Measurements from ENCODE around the gene CRYBA1. TPM values are rescaled to one million over a fixed set of nuclear protein-coding genes. Genes with fewer than 3 reads are reported as not detected.

Gene CRYBA1
- polyA plus RNA-seq, 1 donor (not counting 4 experiments of a cell fraction or from before 2014, with no cell fraction given): not detected

DNA sequence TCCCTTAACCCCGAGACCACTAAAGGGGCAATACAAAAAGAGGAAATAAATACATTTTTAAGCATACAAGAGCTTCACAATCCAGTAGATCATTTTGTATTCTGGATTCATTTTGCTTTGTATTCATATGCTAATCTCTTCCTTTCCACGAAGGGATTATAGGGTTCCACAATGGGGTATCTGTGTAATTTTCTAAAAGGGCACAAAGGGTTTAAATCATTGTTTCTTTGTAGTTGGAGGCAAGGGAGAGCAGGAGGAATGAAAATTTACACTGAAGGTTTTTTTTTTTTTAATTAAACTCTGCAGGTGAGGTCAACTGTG lies 47.9 kb downstream of the CRYBA1 start:
- TF ChIP-seq CTCF (optimal IDR thresholded peaks at IDR 0.05 in 1 of 3, IDR thresholded peaks at IDR 0.05 in 1 of 3, conservative IDR thresholded peaks at IDR 0.05 in 1 of 3; ENCODE audit: extremely low read depth in 1 of 3, insufficient read depth in 2 of 3, low read length in 3 of 3) (no peak), EZH2 (IDR thresholded peaks at IDR 0.05; ENCODE audit: low read length) (no peak)
- no peak for FAIRE-seq
- dilution Hi-C loops (cut with MboI; ENCODE audit: extremely low pct_ligation_motif_present, low sequenced_read_pairs): no loop called here

DNA sequence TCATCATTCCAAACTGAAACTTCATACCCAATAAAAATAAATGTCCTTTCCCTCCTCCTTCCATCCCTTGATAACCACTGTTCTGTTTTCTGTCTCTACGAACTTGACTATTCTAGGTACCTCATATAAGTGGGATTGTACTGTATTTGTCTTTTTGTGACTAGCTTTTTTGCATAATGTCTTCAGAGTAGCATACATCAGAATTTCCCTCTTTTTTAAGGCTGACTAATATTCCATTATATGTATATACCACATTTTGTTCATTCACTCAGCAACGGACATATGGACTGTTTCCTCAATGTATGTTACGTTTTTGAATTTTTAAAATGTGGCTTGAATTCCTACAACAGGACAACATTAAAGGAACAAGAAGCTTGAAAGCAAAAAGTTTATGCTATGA lies 48.8 kb downstream of the CRYBA1 start:
- no peak overlapping the region for H2AFZ ChIP-seq (ENCODE audit: control insufficient read depth, low read length)
- H3K4me3 ChIP-seq (ENCODE audit: control insufficient read depth in 2 of 3, extremely low read depth in 1 of 3, insufficient read depth in 2 of 3, low read depth in 1 of 3, low read length in 3 of 3): no peak overlapping the region
- H3K4me1 ChIP-seq (ENCODE audit: control insufficient read depth, extremely low read depth, insufficient read depth, low read length): peaks cover 11% of the 10 kb centered on the region
- DNase-seq (ENCODE audit: low read depth, low spot score): no peak
- H3K9ac ChIP-seq (ENCODE audit: control insufficient read depth, extremely low read depth, insufficient read depth, low read length): no peak overlapping the region
- no peaks in the 10 kb centered on the region for H3K36me3 ChIP-seq (ENCODE audit: control insufficient read depth in 2 of 2, extremely low read depth in 1 of 2, insufficient read depth in 2 of 2, low read length in 2 of 2)
- no peaks in the 10 kb centered on the region for H3K27me3 ChIP-seq (ENCODE audit: control insufficient read depth, extremely low read depth, insufficient read depth, low read length)
- FAIRE-seq: no peak
- dilution Hi-C loops (cut with MboI; ENCODE audit: extremely low pct_ligation_motif_present, low sequenced_read_pairs): no loop called here
- H3K79me2 ChIP-seq (ENCODE audit: control insufficient read depth, insufficient read depth, low read length): peaks cover 33% of the 10 kb centered on the region
- no peak overlapping the region for H3K27ac ChIP-seq (ENCODE audit: control insufficient read depth, insufficient read depth, low read length)
- H4K20me1 ChIP-seq (ENCODE audit: control insufficient read depth, extremely low read depth, insufficient read depth, low read length): peaks cover 6% of the 10 kb centered on the region
- TF ChIP-seq CTCF (optimal IDR thresholded peaks at IDR 0.05 in 1 of 3, IDR thresholded peaks at IDR 0.05 in 1 of 3, conservative IDR thresholded peaks at IDR 0.05 in 1 of 3; ENCODE audit: extremely low read depth in 1 of 3, insufficient read depth in 2 of 3, low read length in 3 of 3): no peak
- no peak for TF ChIP-seq EZH2 (IDR thresholded peaks at IDR 0.05; ENCODE audit: low read length)
- H3K4me2 ChIP-seq (ENCODE audit: control insufficient read depth, extremely low read depth, insufficient read depth, low read depth, low read length): no peak overlapping the region
- H3K9me3 ChIP-seq (ENCODE audit: control insufficient read depth, low read depth, low read length): no peaks in the 10 kb centered on the region
- no peaks in the 10 kb centered on the region for H3K9me1 ChIP-seq (ENCODE audit: control insufficient read depth, extremely low read depth, insufficient read depth, low read length)

More for the DNA sequence above, 47.9 kb downstream of the CRYBA1 start:
- no peak for DNase-seq (ENCODE audit: low read depth, low spot score)
- Histone ChIP-seq H3K9me1 (ENCODE audit: control insufficient read depth, extremely low read depth, insufficient read depth, low read length) (no peaks in the 10 kb centered on the region), H2AFZ (ENCODE audit: control insufficient read depth, low read length) (peak overlapping the region; percentile 98), H3K4me3 (ENCODE audit: control insufficient read depth in 2 of 3, extremely low read depth in 1 of 3, insufficient read depth in 2 of 3, low read depth in 1 of 3, low read length in 3 of 3) (peak overlapping the region; percentile 85 to 98 (median 98)), H3K27ac (ENCODE audit: control insufficient read depth, insufficient read depth, low read length) (peak overlapping the region; percentile 91), H3K27me3 (ENCODE audit: control insufficient read depth, extremely low read depth, insufficient read depth, low read length) (no peaks in the 10 kb centered on the region), H3K4me2 (ENCODE audit: control insufficient read depth, extremely low read depth, insufficient read depth, low read depth, low read length) (peak overlapping the region; percentile 89), H3K4me1 (ENCODE audit: control insufficient read depth, extremely low read depth, insufficient read depth, low read length) (peaks cover 19% of the 10 kb centered on the region), H3K36me3 (ENCODE audit: control insufficient read depth in 2 of 2, extremely low read depth in 1 of 2, insufficient read depth in 2 of 2, low read length in 2 of 2) (peaks cover 0 to 2% of the 10 kb centered on the region in 2 experiments), H4K20me1 (ENCODE audit: control insufficient read depth, extremely low read depth, insufficient read depth, low read length) (peaks cover 14% of the 10 kb centered on the region), H3K79me2 (ENCODE audit: control insufficient read depth, insufficient read depth, low read length) (peaks cover 42% of the 10 kb centered on the region), H3K9ac (ENCODE audit: control insufficient read depth, extremely low read depth, insufficient read depth, low read length) (peak overlapping the region; percentile 90), H3K9me3 (ENCODE audit: control insufficient read depth, low read depth, low read length) (no peaks in the 10 kb centered on the region)

Measured in keratinocyte (primary cell).